ENCODE results near the gene ADGRE2.

ADGRE2 gene

DNA sequence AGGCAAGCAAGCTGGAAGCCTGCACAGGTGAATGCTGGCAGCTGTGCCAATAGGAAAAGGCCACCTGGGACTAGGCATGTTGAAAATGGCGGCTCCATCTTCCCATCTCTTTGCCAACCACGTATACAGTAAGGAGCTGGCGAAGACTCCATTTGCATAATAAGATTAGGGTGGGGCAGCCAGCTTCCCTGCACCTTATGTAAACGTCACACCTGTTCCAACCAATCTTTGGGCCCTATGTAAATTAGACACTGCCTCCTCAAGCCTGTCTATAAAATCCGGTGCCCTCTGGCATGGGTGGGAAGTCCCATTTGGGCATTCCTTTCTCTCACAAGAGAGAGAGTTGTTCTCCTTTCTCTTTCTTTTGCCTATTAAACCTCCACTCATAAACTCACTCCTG, 16.8 kb downstream of the ADGRE2 start:
- Histone ChIP-seq H3K4me3 (ENCODE audit: low read length) (no peak overlapping the region), H3K4me1 (ENCODE audit: insufficient read depth, low read length) (no peaks in the 10 kb centered on the region), H3K27me3 (ENCODE audit: insufficient read depth, low read length) (peaks cover 8% of the 10 kb centered on the region), H2AFZ (ENCODE audit: low read depth, low read length) (no peak overlapping the region), H3K9me3 (ENCODE audit: low read length) (peaks cover 2% of the 10 kb centered on the region), H3K36me3 (ENCODE audit: insufficient read depth, low read length) (no peaks in the 10 kb centered on the region)

- H3K36me3 ChIP-seq (ENCODE audit: insufficient read depth, low read length): no peaks in the 10 kb centered on the region
- no peaks in the 10 kb centered on the region for H3K4me1 ChIP-seq (ENCODE audit: insufficient read depth, low read length)
- peaks cover 2% of the 10 kb centered on the region for H3K9me3 ChIP-seq (ENCODE audit: low read length)
- H2AFZ ChIP-seq (ENCODE audit: low read depth, low read length): no peak overlapping the region
- H3K27me3 ChIP-seq (ENCODE audit: insufficient read depth, low read length): peaks cover 8% of the 10 kb centered on the region
- no peak overlapping the region for H3K4me3 ChIP-seq (ENCODE audit: low read length)
Measured at GRCh38 chr19:14758816-14759215, 19.5 kb downstream of the ADGRE2 start.

DNA sequence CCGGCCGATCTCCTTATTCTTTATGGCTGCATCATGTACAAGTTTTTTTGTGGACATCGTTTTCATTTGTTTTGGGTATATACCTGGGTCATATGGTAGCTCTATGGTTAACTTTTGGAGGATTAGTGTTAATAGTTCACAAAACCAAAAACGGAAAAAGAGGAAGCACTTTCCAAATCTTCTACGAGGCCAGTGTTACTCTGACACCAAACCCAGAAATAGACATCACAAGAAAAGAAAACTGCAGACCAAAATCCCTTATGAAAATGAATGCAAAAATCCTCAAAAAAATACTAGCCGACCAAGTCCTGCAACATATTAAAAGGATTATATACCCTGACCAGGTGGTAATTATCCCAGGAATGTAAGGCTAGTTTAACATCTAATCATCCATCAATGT, 29.8 kb downstream of the ADGRE2 start:
- no peaks in the 10 kb centered on the region for H3K36me3 ChIP-seq (ENCODE audit: insufficient read depth, low read length)
- H2AFZ ChIP-seq (ENCODE audit: low read depth, low read length): no peak overlapping the region
- H3K4me3 ChIP-seq (ENCODE audit: low read length): no peak overlapping the region
- peaks cover 4% of the 10 kb centered on the region for H3K27me3 ChIP-seq (ENCODE audit: insufficient read depth, low read length)
- no peaks in the 10 kb centered on the region for H3K4me1 ChIP-seq (ENCODE audit: insufficient read depth, low read length)
- H3K9me3 ChIP-seq (ENCODE audit: low read length): no peaks in the 10 kb centered on the region

- Histone ChIP-seq H3K36me3 (ENCODE audit: insufficient read depth, low read length) (no peaks in the 10 kb centered on the region), H3K4me3 (ENCODE audit: low read length) (no peak overlapping the region), H3K4me1 (ENCODE audit: insufficient read depth, low read length) (no peaks in the 10 kb centered on the region), H3K27me3 (ENCODE audit: insufficient read depth, low read length) (peaks cover 4% of the 10 kb centered on the region), H2AFZ (ENCODE audit: low read depth, low read length) (no peak overlapping the region), H3K9me3 (ENCODE audit: low read length) (no peaks in the 10 kb centered on the region)
Measured at GRCh38 chr19:14746886-14747285, 31.5 kb downstream of the ADGRE2 start.

- no peaks in the 10 kb centered on the region for H3K36me3 ChIP-seq (ENCODE audit: insufficient read depth, low read length)
- H3K4me3 ChIP-seq (ENCODE audit: low read length): no peak overlapping the region
- H3K27me3 ChIP-seq (ENCODE audit: insufficient read depth, low read length): peaks cover 14% of the 10 kb centered on the region
- no peak overlapping the region for H2AFZ ChIP-seq (ENCODE audit: low read depth, low read length)
- no peaks in the 10 kb centered on the region for H3K9me3 ChIP-seq (ENCODE audit: low read length)
- peaks cover 4% of the 10 kb centered on the region for H3K4me1 ChIP-seq (ENCODE audit: insufficient read depth, low read length)
Measured at GRCh38 chr19:14735915-14736314, 42.4 kb downstream of the ADGRE2 start.

DNA sequence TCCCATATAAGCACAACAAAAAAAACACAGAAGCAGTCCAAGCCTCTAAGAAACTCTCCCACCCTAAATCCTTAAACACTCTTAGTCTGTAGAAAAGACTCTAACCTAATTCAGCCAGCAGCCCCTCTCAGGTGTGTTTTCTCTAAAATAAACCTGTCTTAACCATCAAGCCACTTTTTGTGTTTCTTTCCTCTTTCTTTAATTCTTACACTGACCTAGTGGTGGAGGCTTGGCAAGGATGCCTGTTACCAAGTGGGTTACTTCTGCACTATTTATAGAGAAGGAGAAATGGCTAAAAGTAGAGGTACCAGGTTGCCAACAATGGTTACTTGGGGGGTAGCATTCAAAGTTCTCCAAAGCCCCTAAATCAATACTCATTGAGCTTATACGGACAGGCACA, 44.8 kb downstream of the ADGRE2 start:
- H3K27me3 ChIP-seq (ENCODE audit: insufficient read depth, low read length): peaks cover 14% of the 10 kb centered on the region
- H3K4me3 ChIP-seq (ENCODE audit: low read length): no peak overlapping the region
- H2AFZ ChIP-seq (ENCODE audit: low read depth, low read length): no peak overlapping the region
- peaks cover 4% of the 10 kb centered on the region for H3K9me3 ChIP-seq (ENCODE audit: low read length)
- peaks cover 4% of the 10 kb centered on the region for H3K4me1 ChIP-seq (ENCODE audit: insufficient read depth, low read length)
- H3K36me3 ChIP-seq (ENCODE audit: insufficient read depth, low read length): no peaks in the 10 kb centered on the region

DNA sequence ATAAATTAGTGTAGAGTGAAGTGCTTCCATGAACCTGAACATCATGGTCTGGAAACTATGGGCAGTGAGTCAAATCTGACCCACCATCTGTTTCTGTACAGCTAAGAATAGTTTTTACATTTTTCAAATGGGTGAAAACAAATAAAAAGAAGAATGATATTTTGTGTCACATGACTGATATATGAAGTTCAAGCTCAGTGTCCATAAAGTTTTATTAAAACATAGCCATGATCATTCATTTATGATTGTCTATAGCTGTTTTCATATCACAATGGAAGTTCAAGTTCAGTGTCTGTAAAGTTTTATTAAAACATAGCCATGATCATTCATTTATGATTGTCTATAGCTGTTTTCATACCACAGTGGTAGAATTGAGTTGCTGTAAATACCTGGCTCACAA, 45.9 kb downstream of the ADGRE2 start:
- Histone ChIP-seq H3K27me3 (ENCODE audit: insufficient read depth, low read length) (peaks cover 14% of the 10 kb centered on the region), H2AFZ (ENCODE audit: low read depth, low read length) (no peak overlapping the region), H3K9me3 (ENCODE audit: low read length) (peaks cover 6% of the 10 kb centered on the region), H3K4me1 (ENCODE audit: insufficient read depth, low read length) (peaks cover 4% of the 10 kb centered on the region), H3K36me3 (ENCODE audit: insufficient read depth, low read length) (no peaks in the 10 kb centered on the region), H3K4me3 (ENCODE audit: low read length) (no peak overlapping the region)

- peak overlapping the region; percentile 41 for H3K4me3 ChIP-seq (ENCODE audit: low read length)
- peaks cover 4% of the 10 kb centered on the region for H3K4me1 ChIP-seq (ENCODE audit: insufficient read depth, low read length)
- H3K36me3 ChIP-seq (ENCODE audit: insufficient read depth, low read length): no peaks in the 10 kb centered on the region
- peaks cover 12% of the 10 kb centered on the region for H3K27me3 ChIP-seq (ENCODE audit: insufficient read depth, low read length)
- peaks cover 6% of the 10 kb centered on the region for H3K9me3 ChIP-seq (ENCODE audit: low read length)
- H2AFZ ChIP-seq (ENCODE audit: low read depth, low read length): peak overlapping the region; percentile 89
Measured at GRCh38 chr19:14731200-14731599, 47.2 kb downstream of the ADGRE2 start.

DNA sequence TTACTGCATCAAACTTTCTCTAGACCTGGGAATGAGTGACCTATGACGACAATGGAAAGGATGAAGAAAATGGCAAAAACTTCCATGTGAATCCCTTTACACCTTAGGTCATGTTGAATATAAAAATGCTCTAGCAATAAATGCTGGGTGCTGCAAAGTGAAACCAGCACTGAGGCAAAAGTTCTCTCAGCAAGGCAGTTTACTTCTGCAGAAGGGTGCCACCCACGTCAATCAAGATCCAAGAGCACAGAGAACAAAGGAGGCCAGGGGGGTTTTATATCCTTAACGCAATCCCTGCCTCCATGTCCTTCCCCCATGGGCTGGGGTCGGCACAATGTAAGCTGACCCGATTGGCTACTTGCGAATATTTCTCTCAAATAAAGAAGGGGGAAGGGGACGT, 49.8 kb downstream of the ADGRE2 start:
- no peak overlapping the region for H3K4me3 ChIP-seq (ENCODE audit: low read length)
- no peaks in the 10 kb centered on the region for H3K36me3 ChIP-seq (ENCODE audit: insufficient read depth, low read length)
- H3K27me3 ChIP-seq (ENCODE audit: insufficient read depth, low read length): peaks cover 7% of the 10 kb centered on the region
- no peak overlapping the region for H2AFZ ChIP-seq (ENCODE audit: low read depth, low read length)
- H3K9me3 ChIP-seq (ENCODE audit: low read length): peaks cover 11% of the 10 kb centered on the region
- H3K4me1 ChIP-seq (ENCODE audit: insufficient read depth, low read length): peaks cover 4% of the 10 kb centered on the region

DNA sequence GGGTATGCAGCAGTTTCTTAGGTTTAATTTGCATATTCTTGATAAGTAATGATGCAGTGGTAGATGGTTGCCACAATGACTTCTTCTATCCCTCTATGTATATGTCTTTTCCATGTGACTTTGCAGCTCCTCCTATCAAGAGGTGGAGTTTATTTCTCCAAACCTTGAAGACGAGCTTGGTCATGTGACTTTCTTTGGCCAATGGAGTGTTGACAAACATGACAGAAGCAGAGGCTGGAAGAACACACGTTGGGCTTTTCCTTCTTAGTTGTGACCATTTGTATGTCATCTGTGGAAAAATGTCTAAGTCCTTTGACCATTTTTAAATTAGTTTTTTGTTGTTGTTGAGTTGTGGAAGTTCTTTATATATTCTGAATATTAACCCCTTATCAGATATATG, 56.2 kb downstream of the ADGRE2 start:
- peaks cover 50% of the 10 kb centered on the region for H3K9me3 ChIP-seq (ENCODE audit: low read length)
- no peak overlapping the region for H3K4me3 ChIP-seq (ENCODE audit: low read length)
- no peaks in the 10 kb centered on the region for H3K27me3 ChIP-seq (ENCODE audit: insufficient read depth, low read length)
- no peak overlapping the region for H2AFZ ChIP-seq (ENCODE audit: low read depth, low read length)
- no peaks in the 10 kb centered on the region for H3K4me1 ChIP-seq (ENCODE audit: insufficient read depth, low read length)
- peaks cover 46% of the 10 kb centered on the region for H3K36me3 ChIP-seq (ENCODE audit: insufficient read depth, low read length)

GRCh38 chr19:14719162-14719561, 59.2 kb downstream of the ADGRE2 start:
- no peak overlapping the region for H2AFZ ChIP-seq (ENCODE audit: low read depth, low read length)
- H3K4me3 ChIP-seq (ENCODE audit: low read length): no peak overlapping the region

GRCh38 chr19:14718522-14719116, 59.7 kb downstream of the ADGRE2 start:
- Histone ChIP-seq H3K27me3 (ENCODE audit: insufficient read depth, low read length) (no peaks in the 10 kb centered on the region), H3K4me1 (ENCODE audit: insufficient read depth, low read length) (no peaks in the 10 kb centered on the region), H3K9me3 (ENCODE audit: low read length) (peaks cover 80% of the 10 kb centered on the region), H3K36me3 (ENCODE audit: insufficient read depth, low read length) (peaks cover 81% of the 10 kb centered on the region), H2AFZ (ENCODE audit: low read depth, low read length) (no peak overlapping the region), H3K4me3 (ENCODE audit: low read length) (no peak overlapping the region)

More at GRCh38 chr19:14719162-14719561, 59.2 kb downstream of the ADGRE2 start:
- Histone ChIP-seq H3K27me3 (ENCODE audit: insufficient read depth, low read length) (no peaks in the 10 kb centered on the region), H3K36me3 (ENCODE audit: insufficient read depth, low read length) (peaks cover 76% of the 10 kb centered on the region), H3K4me1 (ENCODE audit: insufficient read depth, low read length) (no peaks in the 10 kb centered on the region), H3K9me3 (ENCODE audit: low read length) (peaks cover 79% of the 10 kb centered on the region)

- Histone ChIP-seq H3K36me3 (ENCODE audit: insufficient read depth, low read length) (peaks cover 87% of the 10 kb centered on the region), H2AFZ (ENCODE audit: low read depth, low read length) (no peak overlapping the region), H3K27me3 (ENCODE audit: insufficient read depth, low read length) (no peaks in the 10 kb centered on the region), H3K9me3 (ENCODE audit: low read length) (peaks cover 76% of the 10 kb centered on the region), H3K4me1 (ENCODE audit: insufficient read depth, low read length) (no peaks in the 10 kb centered on the region), H3K4me3 (ENCODE audit: low read length) (no peak overlapping the region)
Measured at GRCh38 chr19:14715841-14716240, 62.5 kb downstream of the ADGRE2 start.

- no peaks in the 10 kb centered on the region for H3K4me1 ChIP-seq (ENCODE audit: insufficient read depth, low read length)
- peaks cover 86% of the 10 kb centered on the region for H3K36me3 ChIP-seq (ENCODE audit: insufficient read depth, low read length)
- no peaks in the 10 kb centered on the region for H3K27me3 ChIP-seq (ENCODE audit: insufficient read depth, low read length)
- H2AFZ ChIP-seq (ENCODE audit: low read depth, low read length): no peak overlapping the region
- H3K4me3 ChIP-seq (ENCODE audit: low read length): no peak overlapping the region
- H3K9me3 ChIP-seq (ENCODE audit: low read length): peaks cover 43% of the 10 kb centered on the region
Measured at GRCh38 chr19:14704450-14704849, 73.9 kb downstream of the ADGRE2 start.

Measured in neuron (in vitro differentiated cells).